Fibroblast of villous mesenchyme (primary cell): ENCODE results near the gene CWC27. TPM values are rescaled to one million over a fixed set of nuclear protein-coding genes. Genes with fewer than 3 reads are reported as not detected.
A peak's percentile ranks its signal among the peaks of the same experiment; 100 is the strongest.
"Not testable (repeated sequence)": the region's sequence is repeated elsewhere in the genome, so short reads cannot be mapped to it uniquely, and the experiment has no call there.

Source experiments
- DNase-seq: peaks from one replicate; pipeline ENCODE4 v3.0.0-alpha.2; 2010; ENCODE audit warnings: low read depth
- H3K4me3 ChIP-seq: 2 replicates; pipeline ENCODE4 v1.5.1; 2011; ENCODE audit warnings: low read depth, mild to moderate bottlenecking, low read length
- total RNA-seq: library from RNA; depleted of rRNA; stranded (reverse); fragments of >200 nt; gene quantifications from 2 replicates; pipeline ENCODE4 v1.2.3, GENCODE V29; 2012
- TF ChIP-seq, protein P1 (sequence below): IDR thresholded peaks from 2 replicates; pipeline ENCODE4 v1.5.1; 2012; ENCODE audit warnings: low read depth, mild to moderate bottlenecking, low read length; ENCODE audit not compliant: insufficient read depth

The CWC27 gene
- total RNA-seq, 1 donor: 16.0 TPM

DNA sequence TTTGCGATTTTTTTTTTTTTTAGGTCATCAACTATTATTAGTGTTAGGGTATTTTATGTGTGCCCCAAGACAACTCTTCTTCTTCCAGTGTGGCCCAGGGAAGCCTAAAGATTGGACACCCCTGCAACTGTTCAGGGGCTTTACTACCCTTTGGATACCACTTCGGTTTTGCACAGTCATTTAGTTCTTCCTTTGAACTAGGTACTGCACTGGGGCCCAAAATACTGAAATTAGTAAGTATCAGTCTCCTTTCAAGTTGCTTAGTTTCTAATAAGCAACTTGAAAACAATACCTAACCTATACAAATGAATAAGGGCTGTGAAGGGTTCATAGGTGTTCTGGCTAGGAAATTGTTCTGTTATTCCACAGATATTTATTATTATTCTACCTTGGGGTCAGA, 45.3 kb downstream of the CWC27 start:
- TF ChIP-seq, protein P1, sequence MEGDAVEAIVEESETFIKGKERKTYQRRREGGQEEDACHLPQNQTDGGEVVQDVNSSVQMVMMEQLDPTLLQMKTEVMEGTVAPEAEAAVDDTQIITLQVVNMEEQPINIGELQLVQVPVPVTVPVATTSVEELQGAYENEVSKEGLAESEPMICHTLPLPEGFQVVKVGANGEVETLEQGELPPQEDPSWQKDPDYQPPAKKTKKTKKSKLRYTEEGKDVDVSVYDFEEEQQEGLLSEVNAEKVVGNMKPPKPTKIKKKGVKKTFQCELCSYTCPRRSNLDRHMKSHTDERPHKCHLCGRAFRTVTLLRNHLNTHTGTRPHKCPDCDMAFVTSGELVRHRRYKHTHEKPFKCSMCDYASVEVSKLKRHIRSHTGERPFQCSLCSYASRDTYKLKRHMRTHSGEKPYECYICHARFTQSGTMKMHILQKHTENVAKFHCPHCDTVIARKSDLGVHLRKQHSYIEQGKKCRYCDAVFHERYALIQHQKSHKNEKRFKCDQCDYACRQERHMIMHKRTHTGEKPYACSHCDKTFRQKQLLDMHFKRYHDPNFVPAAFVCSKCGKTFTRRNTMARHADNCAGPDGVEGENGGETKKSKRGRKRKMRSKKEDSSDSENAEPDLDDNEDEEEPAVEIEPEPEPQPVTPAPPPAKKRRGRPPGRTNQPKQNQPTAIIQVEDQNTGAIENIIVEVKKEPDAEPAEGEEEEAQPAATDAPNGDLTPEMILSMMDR: no peak
- no peak for DNase-seq
- no peak overlapping the region for H3K4me3 ChIP-seq

DNA sequence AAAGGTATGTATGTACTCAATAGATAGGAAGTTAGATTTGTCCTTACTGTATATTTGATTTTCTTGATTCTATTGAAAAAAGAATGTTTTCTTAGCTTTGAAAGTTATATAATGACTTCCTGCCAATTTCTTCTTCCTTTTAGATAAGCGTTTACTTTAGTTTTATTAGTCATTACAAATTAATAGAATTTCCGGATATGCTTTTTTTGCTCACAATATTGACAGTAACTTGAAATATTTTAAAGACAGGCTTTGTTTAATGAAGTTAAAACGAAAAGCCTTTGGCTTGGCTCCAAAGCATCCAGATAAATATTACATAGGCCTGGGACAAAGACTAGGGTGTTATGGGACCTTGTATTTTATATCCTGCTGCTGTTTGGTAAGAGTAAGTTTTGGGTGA, 49.5 kb downstream of the CWC27 start:
- no peak overlapping the region for H3K4me3 ChIP-seq
- DNase-seq: no peak
- TF ChIP-seq, protein P1: no peak

DNA sequence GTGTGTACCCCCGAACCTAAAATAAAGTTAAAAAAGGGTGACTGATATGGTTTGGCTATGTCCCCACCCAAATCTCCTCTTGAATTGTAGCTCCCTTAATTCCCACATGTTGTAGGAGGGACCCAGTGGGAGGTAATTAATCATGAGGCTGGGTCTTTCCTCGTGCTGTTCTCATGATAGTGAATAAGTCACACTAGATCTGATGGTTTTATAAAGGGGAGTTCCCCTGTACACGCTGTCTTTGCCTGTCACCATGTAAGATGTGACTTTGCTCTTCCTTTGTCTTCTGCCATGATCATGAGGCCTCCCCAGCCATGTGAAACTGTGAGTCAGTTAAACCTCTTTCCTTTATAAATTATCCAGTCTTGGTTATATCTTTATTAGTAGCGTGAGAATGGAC, 50.6 kb downstream of the CWC27 start:
- not testable (repeated sequence) for DNase-seq, H3K4me3 ChIP-seq

DNA sequence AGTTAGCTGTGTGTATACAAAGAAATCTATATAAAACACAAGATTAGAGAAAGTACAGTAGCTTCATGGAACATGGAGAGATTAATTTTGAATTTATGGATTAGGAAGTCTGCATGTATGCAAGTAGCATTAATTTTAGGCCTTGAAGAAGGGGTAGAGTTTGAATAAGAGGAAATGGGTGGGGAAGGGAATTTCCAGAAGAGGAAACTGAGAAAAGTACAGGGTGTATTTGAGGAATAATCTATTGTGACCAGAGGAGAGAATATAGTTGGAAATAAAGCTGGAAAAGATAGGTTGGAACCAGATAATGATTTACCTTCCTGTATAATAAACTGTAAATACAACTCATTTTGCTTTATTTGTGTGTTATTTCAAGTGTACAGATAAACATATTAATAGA, 53.6 kb downstream of the CWC27 start:
- TF ChIP-seq, protein P1: no peak
- DNase-seq: no peak
- H3K4me3 ChIP-seq: no peak overlapping the region

DNA sequence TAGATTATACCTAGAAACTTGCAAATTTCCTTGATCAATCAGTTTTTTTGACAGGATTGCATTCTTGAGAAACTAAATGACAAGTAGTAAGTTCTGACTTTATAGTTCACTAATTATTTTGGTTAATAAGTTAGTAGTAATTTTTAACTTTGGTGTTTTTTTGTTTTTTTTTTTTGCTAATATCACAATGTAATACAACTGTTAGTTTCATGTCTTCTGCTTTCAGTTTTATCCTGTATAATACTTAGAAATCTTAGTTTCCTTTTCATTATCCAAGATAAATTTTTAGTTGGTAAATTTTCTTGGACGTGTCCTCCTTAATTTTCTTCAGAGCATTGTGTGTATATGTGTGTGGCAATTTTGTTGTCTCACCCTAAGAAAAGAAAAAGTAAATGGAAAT, 57.8 kb downstream of the CWC27 start:
- TF ChIP-seq, protein P1: no peak
- no peak for DNase-seq

DNA sequence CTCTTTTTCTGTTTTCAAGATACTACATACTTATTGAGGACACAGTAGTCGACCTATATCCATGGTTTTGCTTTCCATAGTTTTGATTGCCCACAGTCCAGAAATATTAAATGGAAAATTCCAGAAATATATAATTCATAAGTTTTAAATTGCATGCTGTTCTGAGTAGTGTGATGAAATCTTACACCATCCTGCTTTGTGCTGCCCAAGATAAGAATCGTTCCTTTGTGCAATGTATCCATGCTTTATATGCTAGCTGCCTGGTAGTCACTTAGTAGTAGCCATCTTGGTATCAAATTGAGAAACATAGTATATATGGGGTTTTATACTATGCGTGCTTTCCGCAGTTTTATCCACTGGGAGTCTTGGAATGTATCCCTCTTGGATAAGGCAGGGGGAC, 59.0 kb downstream of the CWC27 start:
- H3K4me3 ChIP-seq: no peak overlapping the region
- TF ChIP-seq, protein P1: no peak
- peak; percentile 34 for DNase-seq

More for the DNA sequence above, 57.8 kb downstream of the CWC27 start:
- no peak overlapping the region for H3K4me3 ChIP-seq

DNA sequence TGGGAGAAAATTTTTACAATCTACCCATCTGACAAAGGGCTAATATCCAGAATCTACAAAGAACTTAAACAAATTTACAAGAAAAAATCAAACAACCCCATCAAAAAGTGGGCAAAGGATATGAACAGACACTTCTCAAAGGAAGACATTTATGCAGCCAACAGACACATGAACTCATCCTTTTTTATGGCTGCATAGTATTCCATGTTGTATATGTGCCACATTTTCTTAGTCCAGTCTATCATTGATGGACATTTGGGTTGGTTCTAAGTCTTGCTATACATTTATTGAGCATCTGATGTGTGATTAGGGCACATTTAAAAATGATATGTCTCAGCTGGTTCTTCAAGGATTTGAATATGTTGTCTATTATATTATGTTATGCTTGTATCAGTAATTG, 61.9 kb downstream of the CWC27 start:
- not testable (repeated sequence) for DNase-seq, H3K4me3 ChIP-seq

DNA sequence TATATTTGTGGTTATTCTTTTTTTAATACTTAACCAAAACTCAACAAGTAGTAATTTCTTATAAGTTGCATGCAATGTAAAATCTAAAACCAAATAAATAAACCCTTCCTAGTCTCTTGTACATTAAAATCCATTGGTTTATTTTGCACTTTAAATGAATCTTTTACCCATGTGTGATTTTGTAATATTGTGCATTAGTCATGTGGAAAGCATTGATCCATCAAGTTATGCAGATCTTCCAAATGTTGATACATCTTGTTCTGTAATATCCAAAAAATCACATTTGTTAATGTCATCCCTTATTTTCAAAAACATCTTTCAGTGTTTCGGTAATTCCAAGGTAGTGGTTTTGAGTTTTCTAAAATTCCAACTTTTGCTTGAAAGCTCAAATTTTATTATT, 63.3 kb downstream of the CWC27 start:
- TF ChIP-seq, protein P1: no peak
- no peak for DNase-seq
- no peak overlapping the region for H3K4me3 ChIP-seq
